ENCODE results near the gene CACNA2D3.

DNA sequence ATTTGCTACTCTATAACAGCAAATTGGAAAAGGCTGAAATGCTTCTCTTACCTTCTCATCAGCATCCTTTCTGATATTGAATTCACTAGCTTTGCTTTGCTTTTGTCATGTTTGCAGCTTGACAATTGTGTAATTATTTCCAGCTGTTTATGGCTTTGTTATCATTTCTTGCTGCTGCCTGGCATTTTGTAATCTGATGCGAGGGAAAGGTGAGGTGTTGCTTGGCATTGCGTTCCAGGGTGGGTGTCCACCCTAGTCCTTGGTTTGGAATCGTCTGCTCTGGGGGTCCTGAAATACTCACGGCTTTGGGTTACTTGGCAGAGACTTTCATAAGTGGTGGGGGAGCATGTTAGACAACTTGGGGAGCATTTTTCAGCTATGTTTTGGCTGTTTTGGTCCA lies 2.9 kb downstream of the CACNA2D3 start:
- no peak for TF ChIP-seq POLR2A (IDR thresholded peaks at IDR 0.05)
- TF ChIP-seq, protein P1, sequence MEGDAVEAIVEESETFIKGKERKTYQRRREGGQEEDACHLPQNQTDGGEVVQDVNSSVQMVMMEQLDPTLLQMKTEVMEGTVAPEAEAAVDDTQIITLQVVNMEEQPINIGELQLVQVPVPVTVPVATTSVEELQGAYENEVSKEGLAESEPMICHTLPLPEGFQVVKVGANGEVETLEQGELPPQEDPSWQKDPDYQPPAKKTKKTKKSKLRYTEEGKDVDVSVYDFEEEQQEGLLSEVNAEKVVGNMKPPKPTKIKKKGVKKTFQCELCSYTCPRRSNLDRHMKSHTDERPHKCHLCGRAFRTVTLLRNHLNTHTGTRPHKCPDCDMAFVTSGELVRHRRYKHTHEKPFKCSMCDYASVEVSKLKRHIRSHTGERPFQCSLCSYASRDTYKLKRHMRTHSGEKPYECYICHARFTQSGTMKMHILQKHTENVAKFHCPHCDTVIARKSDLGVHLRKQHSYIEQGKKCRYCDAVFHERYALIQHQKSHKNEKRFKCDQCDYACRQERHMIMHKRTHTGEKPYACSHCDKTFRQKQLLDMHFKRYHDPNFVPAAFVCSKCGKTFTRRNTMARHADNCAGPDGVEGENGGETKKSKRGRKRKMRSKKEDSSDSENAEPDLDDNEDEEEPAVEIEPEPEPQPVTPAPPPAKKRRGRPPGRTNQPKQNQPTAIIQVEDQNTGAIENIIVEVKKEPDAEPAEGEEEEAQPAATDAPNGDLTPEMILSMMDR (IDR thresholded peaks at IDR 0.05): no peak
- no peak for TF ChIP-seq POLR2AphosphoS5 (IDR thresholded peaks at IDR 0.05)
